ENCODE measurements around the gene GLO1. TPM values are rescaled to one million over a fixed set of nuclear protein-coding genes. Genes with fewer than 3 reads are reported as not detected.

The GLO1 gene
- total and polyA plus RNA-seq, 7 experiments from 2014 or later: 16.0 to 103 (median 24.3) TPM

DNA sequence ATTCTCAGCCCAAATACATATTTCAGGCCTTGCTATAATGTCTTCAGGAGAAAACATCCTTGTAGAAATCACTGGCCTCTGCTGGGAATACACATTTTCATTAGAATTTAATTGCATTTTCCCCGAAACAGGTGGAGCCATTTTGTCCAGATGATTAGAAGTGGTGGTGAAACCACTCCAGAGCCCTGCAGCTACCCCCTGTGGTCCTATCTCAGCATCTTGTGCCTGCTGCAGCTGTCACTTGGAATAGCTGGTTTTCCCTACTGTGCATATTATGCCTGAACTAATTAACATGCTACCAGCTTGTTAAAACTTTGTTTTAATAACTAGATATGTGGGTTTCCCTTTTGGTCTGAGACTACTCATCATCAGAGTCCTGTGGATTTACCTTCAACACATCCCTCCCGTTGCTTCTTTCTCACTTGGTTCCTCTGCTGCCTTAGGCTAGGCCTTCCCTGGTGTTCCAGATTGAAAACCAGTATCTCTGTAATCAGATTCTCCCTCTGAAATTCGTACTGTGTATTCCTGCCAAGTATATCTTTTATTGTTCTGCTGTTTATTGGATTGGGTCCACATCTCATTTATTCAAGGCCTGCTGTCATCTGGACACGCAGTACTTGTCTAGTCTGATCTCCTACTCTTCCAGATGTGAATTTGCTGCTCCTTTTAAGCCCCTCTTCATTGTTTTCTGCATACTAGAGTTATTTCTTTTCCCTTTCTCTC, 27.4 kb upstream of the GLO1 start:
- Histone ChIP-seq H3K27ac (ENCODE audit: low read depth, low read length) (no peak overlapping the region), H3K4me3 (ENCODE audit: low read length) (no peak overlapping the region), H3K4me1 (ENCODE audit: control insufficient read depth in 2 of 2, insufficient read depth in 2 of 2, low read length in 2 of 2) (no peaks in the 10 kb centered on the region), H3K27me3 (ENCODE audit: control insufficient read depth in 2 of 2, insufficient read depth in 2 of 2, low read length in 2 of 2) (no peaks in the 10 kb centered on the region), H3K9me3 (ENCODE audit: control insufficient read depth in 2 of 3, low read length in 3 of 3) (no peaks in the 10 kb centered on the region), H3K36me3 (ENCODE audit: control insufficient read depth in 2 of 3, insufficient read depth in 3 of 3, low read length in 3 of 3) (no peaks in the 10 kb centered on the region)
- CTCF ChIA-PET: no interaction called here
- Mint-ChIP-seq H3K27me3 (peaks cover 1 to 16% (median 6%) of the 10 kb centered on the region in 5 donors), H3K36me3 (peaks cover 0 to 2% (median 0%) of the 10 kb centered on the region in 5 donors), H3K4me3 (no peak overlapping the region), H3K27ac (no peak overlapping the region), H3K9me3 (peaks cover 0 to 7% (median 1%) of the 10 kb centered on the region in 11 donors), H3K4me1 (peaks cover 0 to 17% (median 0%) of the 10 kb centered on the region in 7 donors)
- intact Hi-C loops (cut with micrococcal nuclease): no loop called here
- no peak for ATAC-seq
- POLR2A ChIA-PET: no interaction called here
- no peak for DNase-seq

DNA sequence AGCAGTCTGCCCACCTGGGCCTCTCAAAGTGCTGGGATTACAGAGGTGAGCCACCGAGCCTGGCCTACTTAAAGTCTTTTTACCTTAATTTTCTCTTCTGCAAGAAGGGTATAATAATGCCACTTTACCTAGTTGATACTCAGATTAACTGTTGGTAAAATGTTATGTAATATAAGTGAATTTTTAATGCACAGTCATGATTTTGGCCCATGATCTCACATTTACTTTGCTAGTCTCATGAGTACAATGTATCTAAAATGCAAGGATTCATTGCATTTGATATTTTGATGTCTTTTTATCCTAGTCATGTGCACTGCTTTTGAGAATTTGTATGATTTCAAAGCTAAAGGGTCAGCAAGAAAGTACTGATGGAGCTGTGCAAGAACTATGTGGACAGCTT, 25.3 kb upstream of the GLO1 start:
- no peak overlapping the region for H3K27ac Mint-ChIP-seq
- peaks cover 0 to 12% (median 2%) of the 10 kb centered on the region in 5 donors for H3K27me3 Mint-ChIP-seq
- ATAC-seq (no peak), DNase-seq (no peak)
- ChIA-PET CTCF (interaction anchor here (0.7 kb wide), 1 partner anchor 66 kb away, joined by 3 read pairs; no protein-coding TSS in a partner anchor), POLR2A (no interaction called here)
- Histone ChIP-seq H3K9me3 (ENCODE audit: control insufficient read depth in 2 of 3, low read length in 3 of 3) (no peaks in the 10 kb centered on the region), H3K27me3 (ENCODE audit: control insufficient read depth in 2 of 2, insufficient read depth in 2 of 2, low read length in 2 of 2) (no peaks in the 10 kb centered on the region), H3K27ac (ENCODE audit: low read depth, low read length) (no peak overlapping the region), H3K4me3 (ENCODE audit: low read length) (no peak overlapping the region), H3K4me1 (ENCODE audit: control insufficient read depth in 2 of 2, insufficient read depth in 2 of 2, low read length in 2 of 2) (no peaks in the 10 kb centered on the region), H3K36me3 (ENCODE audit: control insufficient read depth in 2 of 3, insufficient read depth in 3 of 3, low read length in 3 of 3) (no peaks in the 10 kb centered on the region)
- H3K36me3 Mint-ChIP-seq: peaks cover 0 to 2% (median 0%) of the 10 kb centered on the region in 5 donors
- H3K9me3 Mint-ChIP-seq: peaks cover 0 to 3% (median 0%) of the 10 kb centered on the region in 11 donors
- no peak overlapping the region for H3K4me3 Mint-ChIP-seq
- intact Hi-C loops (cut with micrococcal nuclease): no loop called here
- H3K4me1 Mint-ChIP-seq: peaks cover 0 to 21% (median 0%) of the 10 kb centered on the region in 7 donors

DNA sequence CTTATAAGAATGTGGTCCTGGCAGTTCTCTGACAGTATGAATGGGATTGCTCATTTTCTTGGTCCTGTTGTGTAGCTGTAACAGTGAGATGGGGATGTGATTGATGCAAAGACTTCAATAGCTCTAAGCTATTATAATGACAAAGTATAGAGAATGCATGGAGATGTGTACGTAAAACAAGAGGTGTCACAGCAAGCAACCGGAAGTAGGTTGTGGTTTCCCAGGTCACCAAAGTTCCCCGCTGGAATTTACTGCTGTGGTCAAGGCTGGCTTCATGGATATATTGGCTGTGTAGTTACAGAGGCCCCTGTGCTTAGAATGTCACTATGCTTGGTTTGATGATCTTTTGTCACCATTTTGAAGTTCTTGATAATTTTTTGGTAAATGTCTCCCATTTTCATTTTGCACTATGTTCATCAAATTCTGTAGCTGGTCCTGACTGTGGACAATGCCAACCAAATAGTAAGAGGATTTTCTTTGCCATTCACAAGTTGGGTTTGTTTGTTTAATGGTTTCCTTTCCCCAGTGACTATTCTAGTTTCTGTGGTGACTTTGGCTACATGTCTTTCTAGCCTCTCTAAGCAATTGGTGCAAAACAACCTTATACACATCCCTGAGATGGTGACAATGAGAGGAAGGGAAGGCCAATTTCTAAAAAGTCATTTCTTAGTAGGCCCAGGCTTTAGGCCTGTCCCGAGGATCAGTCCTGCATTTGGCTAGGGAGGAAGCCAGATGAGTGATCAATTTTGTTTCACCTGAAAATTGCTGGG, 22.7 kb upstream of the GLO1 start:
- no peak for DNase-seq
- Mint-ChIP-seq H3K4me1 (peaks cover 0 to 23% (median 0%) of the 10 kb centered on the region in 7 donors), H3K4me3 (peak overlapping the region in 1 of 10 donors; percentile 50), H3K27me3 (peaks cover 5 to 17% (median 9%) of the 10 kb centered on the region in 5 donors), H3K36me3 (peaks cover 0 to 8% (median 2%) of the 10 kb centered on the region in 5 donors), H3K27ac (peak overlapping the region in 1 of 9 donors; percentile 73), H3K9me3 (peaks cover 0 to 9% (median 3%) of the 10 kb centered on the region in 11 donors)
- no peak overlapping the region for H3K4me3 ChIP-seq (ENCODE audit: low read length)
- ChIA-PET POLR2A (no interaction called here), CTCF (no interaction called here)
- no peak overlapping the region for H3K27ac ChIP-seq (ENCODE audit: low read depth, low read length)
- H3K36me3 ChIP-seq (ENCODE audit: control insufficient read depth in 2 of 3, insufficient read depth in 3 of 3, low read length in 3 of 3): no peaks in the 10 kb centered on the region
- no peaks in the 10 kb centered on the region for H3K27me3 ChIP-seq (ENCODE audit: control insufficient read depth in 2 of 2, insufficient read depth in 2 of 2, low read length in 2 of 2)
- no peaks in the 10 kb centered on the region for H3K9me3 ChIP-seq (ENCODE audit: control insufficient read depth in 2 of 3, low read length in 3 of 3)
- H3K4me1 ChIP-seq (ENCODE audit: control insufficient read depth in 2 of 2, insufficient read depth in 2 of 2, low read length in 2 of 2): no peaks in the 10 kb centered on the region
- ATAC-seq: no peak
- intact Hi-C loops (cut with micrococcal nuclease): no loop called here

DNA sequence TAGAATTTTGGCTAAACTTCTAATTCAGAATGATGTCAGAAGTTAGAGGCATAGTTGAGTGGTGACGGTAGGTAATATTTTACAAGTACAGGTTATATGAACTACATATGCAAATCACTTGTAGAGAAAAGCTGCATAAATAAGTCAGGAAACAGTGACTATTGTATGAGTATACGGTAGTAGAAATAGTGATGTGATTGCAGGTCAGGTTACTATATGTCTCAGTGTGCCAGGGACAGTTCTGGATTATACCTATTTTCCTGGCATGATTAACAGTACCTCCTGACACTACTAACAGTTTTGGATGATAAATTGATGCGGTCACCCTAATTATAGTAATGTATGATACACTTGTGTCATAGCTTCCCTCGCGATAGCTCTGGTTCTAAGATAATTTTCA, 21.4 kb upstream of the GLO1 start:
- peaks cover 0 to 11% (median 5%) of the 10 kb centered on the region in 5 donors for H3K36me3 Mint-ChIP-seq
- Histone ChIP-seq H3K27me3 (ENCODE audit: control insufficient read depth in 2 of 2, insufficient read depth in 2 of 2, low read length in 2 of 2) (peaks cover 0 to under 1% of the 10 kb centered on the region in 2 donors), H3K4me1 (ENCODE audit: control insufficient read depth in 2 of 2, insufficient read depth in 2 of 2, low read length in 2 of 2) (no peaks in the 10 kb centered on the region), H3K9me3 (ENCODE audit: control insufficient read depth in 2 of 3, low read length in 3 of 3) (no peaks in the 10 kb centered on the region), H3K27ac (ENCODE audit: low read depth, low read length) (no peak overlapping the region), H3K36me3 (ENCODE audit: control insufficient read depth in 2 of 3, insufficient read depth in 3 of 3, low read length in 3 of 3) (no peaks in the 10 kb centered on the region), H3K4me3 (ENCODE audit: low read length) (no peak overlapping the region)
- peaks cover 15 to 27% (median 20%) of the 10 kb centered on the region in 5 donors for H3K27me3 Mint-ChIP-seq
- ATAC-seq (no peak), DNase-seq (no peak)
- ChIA-PET CTCF (no interaction called here), POLR2A (interaction anchor here (0.6 kb wide), 1 partner anchor 811 kb away, joined by 3 read pairs; no protein-coding TSS in a partner anchor)
- H3K4me3 Mint-ChIP-seq: no peak overlapping the region
- H3K27ac Mint-ChIP-seq: no peak overlapping the region
- H3K4me1 Mint-ChIP-seq: peaks cover 0 to 25% (median 0%) of the 10 kb centered on the region in 7 donors
- intact Hi-C loops (cut with micrococcal nuclease): no loop called here
- peaks cover 2 to 21% (median 8%) of the 10 kb centered on the region in 11 donors for H3K9me3 Mint-ChIP-seq

DNA sequence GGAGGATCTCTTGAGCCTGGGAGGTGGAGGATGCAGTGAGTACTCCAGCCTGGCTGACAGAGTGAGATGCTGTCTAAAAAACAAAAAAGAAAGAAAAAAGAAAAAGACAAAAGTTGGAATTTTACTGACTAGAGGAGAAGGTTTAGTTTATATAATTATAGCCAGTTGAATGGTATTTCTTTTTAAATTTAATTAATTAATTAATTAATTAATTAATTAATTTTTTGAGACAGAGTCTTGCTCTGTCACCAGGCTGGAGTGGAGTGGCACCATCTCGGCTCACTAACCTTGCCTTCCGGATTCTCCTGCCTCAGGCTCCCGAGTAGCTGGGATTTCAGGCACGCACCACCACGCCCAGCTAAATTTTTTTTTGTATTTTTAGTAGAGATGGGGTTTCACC, 20.8 kb upstream of the GLO1 start:
- Mint-ChIP-seq H3K4me1 (peaks cover 0 to 25% (median 0%) of the 10 kb centered on the region in 7 donors), H3K27ac (no peak overlapping the region), H3K36me3 (peaks cover 0 to 11% (median 6%) of the 10 kb centered on the region in 5 donors), H3K9me3 (peaks cover 2 to 21% (median 8%) of the 10 kb centered on the region in 11 donors), H3K4me3 (no peak overlapping the region), H3K27me3 (peaks cover 18 to 33% (median 24%) of the 10 kb centered on the region in 5 donors)
- ChIA-PET CTCF (no interaction called here), POLR2A (interaction anchor here (0.6 kb wide), 1 partner anchor 810 kb away, joined by 3 read pairs; no protein-coding TSS in a partner anchor)
- no peaks in the 10 kb centered on the region for H3K36me3 ChIP-seq (ENCODE audit: control insufficient read depth in 2 of 3, insufficient read depth in 3 of 3, low read length in 3 of 3)
- H3K27me3 ChIP-seq (ENCODE audit: control insufficient read depth in 2 of 2, insufficient read depth in 2 of 2, low read length in 2 of 2): peaks cover 0 to 6% of the 10 kb centered on the region in 2 donors
- ATAC-seq (no peak), DNase-seq (no peak)
- intact Hi-C loops (cut with micrococcal nuclease): no loop called here
- no peak overlapping the region for H3K27ac ChIP-seq (ENCODE audit: low read depth, low read length)
- H3K9me3 ChIP-seq (ENCODE audit: control insufficient read depth in 2 of 3, low read length in 3 of 3): no peaks in the 10 kb centered on the region
- H3K4me3 ChIP-seq (ENCODE audit: low read length): no peak overlapping the region
- H3K4me1 ChIP-seq (ENCODE audit: control insufficient read depth in 2 of 2, insufficient read depth in 2 of 2, low read length in 2 of 2): no peaks in the 10 kb centered on the region

DNA sequence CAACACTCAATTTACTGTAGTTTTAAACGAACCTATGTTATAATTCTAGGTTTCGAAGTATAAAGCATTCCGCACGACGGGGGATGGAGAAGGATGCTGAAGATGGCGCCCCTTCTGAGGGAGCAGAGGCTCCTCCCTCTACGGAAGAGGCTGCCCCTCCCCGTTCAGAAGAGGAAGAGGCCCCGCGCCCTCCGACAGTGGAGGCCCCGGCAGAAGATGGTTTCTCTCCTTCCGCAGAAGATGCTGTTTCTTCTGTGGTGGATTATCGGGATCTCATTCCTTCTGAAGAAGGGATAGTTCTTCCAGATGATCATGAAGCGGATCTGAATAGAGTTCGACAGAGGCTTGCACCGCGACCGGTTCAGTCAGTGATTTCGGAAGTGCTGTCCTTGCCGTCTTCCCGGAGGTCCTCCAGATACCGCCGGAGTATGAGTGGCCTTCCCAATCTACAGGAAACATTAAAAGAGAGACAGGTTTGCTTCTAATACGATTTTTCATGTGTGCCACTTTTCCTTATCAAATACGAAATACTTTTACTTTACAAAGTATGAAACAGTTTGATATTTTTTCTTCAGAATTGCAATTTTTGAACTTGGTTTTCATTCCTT, 19.9 kb upstream of the GLO1 start:
- no peak overlapping the region for H3K27ac Mint-ChIP-seq
- ChIA-PET POLR2A (no interaction called here), CTCF (no interaction called here)
- peaks cover 0 to 11% (median 6%) of the 10 kb centered on the region in 5 donors for H3K36me3 Mint-ChIP-seq
- intact Hi-C loops (cut with micrococcal nuclease): no loop called here
- peaks cover 2 to 21% (median 8%) of the 10 kb centered on the region in 11 donors for H3K9me3 Mint-ChIP-seq
- no peaks in the 10 kb centered on the region for H3K4me1 ChIP-seq (ENCODE audit: control insufficient read depth in 2 of 2, insufficient read depth in 2 of 2, low read length in 2 of 2)
- ATAC-seq: no peak
- H3K4me3 Mint-ChIP-seq: no peak overlapping the region
- H3K9me3 ChIP-seq (ENCODE audit: control insufficient read depth in 2 of 3, low read length in 3 of 3): no peaks in the 10 kb centered on the region
- H3K36me3 ChIP-seq (ENCODE audit: control insufficient read depth in 2 of 3, insufficient read depth in 3 of 3, low read length in 3 of 3): no peaks in the 10 kb centered on the region
- DNase-seq: no peak
- H3K4me3 ChIP-seq (ENCODE audit: low read length): no peak overlapping the region
- peaks cover 0 to 25% (median 0%) of the 10 kb centered on the region in 7 donors for H3K4me1 Mint-ChIP-seq
- peaks cover 22 to 39% (median 26%) of the 10 kb centered on the region in 5 donors for H3K27me3 Mint-ChIP-seq
- no peak overlapping the region for H3K27ac ChIP-seq (ENCODE audit: low read depth, low read length)
- peaks cover 0 to 8% of the 10 kb centered on the region in 2 donors for H3K27me3 ChIP-seq (ENCODE audit: control insufficient read depth in 2 of 2, insufficient read depth in 2 of 2, low read length in 2 of 2)

Measured in naive thymus-derived CD4-positive, alpha-beta T cell (primary cell).